MM.1S (cell line): Measurements from ENCODE around the gene HSD3B1.
A peak's percentile ranks its signal among the peaks of the same experiment; 100 is the strongest.

ENCODE experiments used
- DNase-seq: peaks from one replicate; pipeline ENCODE4 v3.0.0-alpha.2; 2015
- H2AFZ ChIP-seq: fragments of 300-600 bp; sonication (generic); 2 replicates; pipeline ENCODE4 v1.6.0; 2016; ENCODE audit warnings: antibody characterized with exemption, low read length
- H3F3A ChIP-seq: fragments of 300-600 bp; sonication (generic); 2 replicates; pipeline ENCODE4 v1.6.1; 2016; ENCODE audit warnings: mild to moderate bottlenecking, antibody characterized with exemption, low read length, moderate library complexity, mixed read lengths; ENCODE audit not compliant: insufficient read depth
- H3K27ac ChIP-seq: fragments of 300-600 bp; sonication (generic); 2 replicates; pipeline ENCODE4 v1.5.1; 2016; ENCODE audit warnings: mild to moderate bottlenecking, low read length
- H3K27me3 ChIP-seq: fragments of 300-600 bp; sonication (generic); replicated peaks from 2 replicates; pipeline ENCODE4 v1.6.0; 2016; ENCODE audit warnings: low read length; ENCODE audit not compliant: insufficient read depth
- H3K36me3 ChIP-seq: fragments of 300-600 bp; sonication (generic); replicated peaks from 2 replicates; pipeline ENCODE4 v1.6.1; 2016; ENCODE audit warnings: mild to moderate bottlenecking, low read length, mixed read lengths; ENCODE audit not compliant: insufficient read depth
- H3K4me1 ChIP-seq: fragments of 300-600 bp; sonication (generic); 2 replicates; pipeline ENCODE4 v1.6.1; 2016; ENCODE audit warnings: low read length, mixed read lengths
- H3K4me2 ChIP-seq: fragments of 300-600 bp; sonication (generic); 2 replicates; pipeline ENCODE4 v1.6.0; 2016; ENCODE audit warnings: low read depth, low read length
- H3K4me3 ChIP-seq: fragments of 300-600 bp; sonication (generic); 2 replicates; pipeline ENCODE4 v1.5.1; 2016; ENCODE audit warnings: low read length, mixed read lengths
- H3K79me2 ChIP-seq: fragments of 300-600 bp; sonication (generic); 2 replicates; pipeline ENCODE4 v1.6.1; 2016; ENCODE audit warnings: mixed run types, low read length, mixed read lengths
- H3K9ac ChIP-seq: fragments of 300-600 bp; sonication (generic); 2 replicates; pipeline ENCODE4 v1.6.1; 2016; ENCODE audit warnings: low read length, mixed read lengths
- H3K9me2 ChIP-seq: fragments of 300-600 bp; sonication (generic); replicated peaks from 2 replicates; pipeline ENCODE4 v1.6.1; 2016; ENCODE audit warnings: mild to moderate bottlenecking, low read length, mixed read lengths; ENCODE audit not compliant: insufficient read depth
- H3K9me3 ChIP-seq: fragments of 300-600 bp; sonication (generic); replicated peaks from 2 replicates; pipeline ENCODE4 v1.6.1; 2016; ENCODE audit warnings: mild to moderate bottlenecking, low read length, mixed read lengths; ENCODE audit not compliant: insufficient read depth
- H4K20me1 ChIP-seq: fragments of 300-600 bp; sonication (generic); 2 replicates; pipeline ENCODE4 v1.6.1; 2016; ENCODE audit warnings: mild to moderate bottlenecking, low read length, moderate library complexity, mixed read lengths; ENCODE audit not compliant: insufficient read depth
- CTCF ChIP-seq: fragments of 300-600 bp; sonication (generic); IDR thresholded peaks from 2 replicates; pipeline ENCODE4 v1.5.1; 2016; ENCODE audit warnings: antibody characterized with exemption, low read length, mixed read lengths
- EZH2 ChIP-seq: fragments of 300-600 bp; sonication (generic); optimal IDR thresholded peaks from 2 replicates; pipeline ENCODE3; 2017; ENCODE audit warnings: low read depth, mild to moderate bottlenecking, antibody characterized with exemption, low read length, mixed read lengths
- EZH2phosphoT487 ChIP-seq: fragments of 300-600 bp; sonication (generic); IDR thresholded peaks from 2 replicates; pipeline ENCODE4 v1.6.1; 2018; ENCODE audit warnings: antibody characterized with exemption, low read length

HSD3B1 gene

GRCh38 chr1:119542492-119542946 lies 35.5 kb downstream of the HSD3B1 start:
- H3K4me1 ChIP-seq: no peaks in the 10 kb centered on the region
- no peak overlapping the region for H2AFZ ChIP-seq
- no peak overlapping the region for H3K9ac ChIP-seq
- no peak overlapping the region for H3K27ac ChIP-seq
- TF ChIP-seq EZH2 (no peak), CTCF (no peak), EZH2phosphoT487 (no peak)
- H3K79me2 ChIP-seq: no peaks in the 10 kb centered on the region
- H4K20me1 ChIP-seq: no peaks in the 10 kb centered on the region
- no peak overlapping the region for H3K4me3 ChIP-seq
- H3K4me2 ChIP-seq: no peak overlapping the region
- H3K9me3 ChIP-seq: no peaks in the 10 kb centered on the region
- H3K27me3 ChIP-seq: no peaks in the 10 kb centered on the region
- DNase-seq: no peak
- no peaks in the 10 kb centered on the region for H3K36me3 ChIP-seq
- no peaks in the 10 kb centered on the region for H3K9me2 ChIP-seq
- no peaks in the 10 kb centered on the region for H3F3A ChIP-seq

- Histone ChIP-seq H3K9me3 (no peaks in the 10 kb centered on the region), H3K36me3 (no peaks in the 10 kb centered on the region), H2AFZ (no peak overlapping the region), H3K4me3 (no peak overlapping the region), H3K27ac (no peak overlapping the region), H3K4me1 (no peaks in the 10 kb centered on the region), H3F3A (no peaks in the 10 kb centered on the region), H3K9me2 (no peaks in the 10 kb centered on the region), H3K4me2 (no peak overlapping the region), H4K20me1 (no peaks in the 10 kb centered on the region), H3K27me3 (no peaks in the 10 kb centered on the region), H3K79me2 (no peaks in the 10 kb centered on the region), H3K9ac (no peak overlapping the region)
- TF ChIP-seq CTCF (peak; percentile 39), EZH2phosphoT487 (no peak), EZH2 (no peak)
- DNase-seq: no peak
Measured at GRCh38 chr1:119544165-119544762, 37.3 kb downstream of the HSD3B1 start.

- H3K9me3 ChIP-seq: no peaks in the 10 kb centered on the region
- H3K4me1 ChIP-seq: no peaks in the 10 kb centered on the region
- DNase-seq: no peak
- no peaks in the 10 kb centered on the region for H3K27me3 ChIP-seq
- no peak overlapping the region for H3K4me3 ChIP-seq
- H3K9me2 ChIP-seq: no peaks in the 10 kb centered on the region
- no peak overlapping the region for H3K27ac ChIP-seq
- H4K20me1 ChIP-seq: no peaks in the 10 kb centered on the region
- no peaks in the 10 kb centered on the region for H3K36me3 ChIP-seq
- no peak overlapping the region for H3K9ac ChIP-seq
- no peak for TF ChIP-seq EZH2phosphoT487
- no peak for TF ChIP-seq CTCF
- TF ChIP-seq EZH2: no peak
- H2AFZ ChIP-seq: no peak overlapping the region
- H3K79me2 ChIP-seq: no peaks in the 10 kb centered on the region
- no peak overlapping the region for H3K4me2 ChIP-seq
- H3F3A ChIP-seq: no peaks in the 10 kb centered on the region
Measured at GRCh38 chr1:119546641-119547040, 39.6 kb downstream of the HSD3B1 start.
